Astrocyte of the spinal cord (primary cell): ENCODE results near the gene MYO3A.

ENCODE experiments used
- DNase-seq: peaks from one replicate; pipeline ENCODE4 v3.0.0; 2011; ENCODE audit warnings: low read depth, low spot score
- H3K4me3 ChIP-seq: 2 replicates; pipeline ENCODE4 v1.5.1; 2011; ENCODE audit warnings: low read depth, mild to moderate bottlenecking, low read length, moderate library complexity
- in situ Hi-C: cut with HindIII; loops from 2 replicates; pipeline ENCODE4 v1.10.0; 2017; ENCODE audit warnings: low sequenced_read_pairs
- TF ChIP-seq, protein P1 (sequence below): IDR thresholded peaks from 2 replicates; pipeline ENCODE4 v1.5.1; 2012; ENCODE audit warnings: low read depth, mild to moderate bottlenecking, low read length, inconsistent platforms

Gene MYO3A

DNA sequence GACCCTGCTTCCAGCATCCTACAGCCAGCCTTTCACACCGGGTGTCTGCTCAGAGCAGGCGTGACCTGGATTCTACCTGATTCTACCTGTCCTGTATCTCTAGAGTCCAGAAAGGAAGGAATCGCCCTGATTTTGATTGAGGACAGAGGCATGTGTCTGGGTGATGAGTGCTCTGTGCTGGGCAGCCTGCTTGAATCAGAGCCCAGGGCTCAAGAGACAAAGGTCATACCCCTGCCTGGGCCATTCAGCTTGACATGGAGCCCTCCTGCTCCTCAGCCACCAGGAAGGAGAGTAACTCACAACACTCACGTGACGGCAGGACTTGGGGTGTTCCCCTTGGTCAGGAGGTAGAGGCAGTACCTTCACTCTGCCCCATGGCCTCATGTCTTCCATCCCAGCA is 293.8 kb downstream of the MYO3A start:
- TF ChIP-seq, protein P1, sequence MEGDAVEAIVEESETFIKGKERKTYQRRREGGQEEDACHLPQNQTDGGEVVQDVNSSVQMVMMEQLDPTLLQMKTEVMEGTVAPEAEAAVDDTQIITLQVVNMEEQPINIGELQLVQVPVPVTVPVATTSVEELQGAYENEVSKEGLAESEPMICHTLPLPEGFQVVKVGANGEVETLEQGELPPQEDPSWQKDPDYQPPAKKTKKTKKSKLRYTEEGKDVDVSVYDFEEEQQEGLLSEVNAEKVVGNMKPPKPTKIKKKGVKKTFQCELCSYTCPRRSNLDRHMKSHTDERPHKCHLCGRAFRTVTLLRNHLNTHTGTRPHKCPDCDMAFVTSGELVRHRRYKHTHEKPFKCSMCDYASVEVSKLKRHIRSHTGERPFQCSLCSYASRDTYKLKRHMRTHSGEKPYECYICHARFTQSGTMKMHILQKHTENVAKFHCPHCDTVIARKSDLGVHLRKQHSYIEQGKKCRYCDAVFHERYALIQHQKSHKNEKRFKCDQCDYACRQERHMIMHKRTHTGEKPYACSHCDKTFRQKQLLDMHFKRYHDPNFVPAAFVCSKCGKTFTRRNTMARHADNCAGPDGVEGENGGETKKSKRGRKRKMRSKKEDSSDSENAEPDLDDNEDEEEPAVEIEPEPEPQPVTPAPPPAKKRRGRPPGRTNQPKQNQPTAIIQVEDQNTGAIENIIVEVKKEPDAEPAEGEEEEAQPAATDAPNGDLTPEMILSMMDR: no peak
- in situ Hi-C loops: no loop called here
- H3K4me3 ChIP-seq: no peak overlapping the region
- no peak for DNase-seq

DNA sequence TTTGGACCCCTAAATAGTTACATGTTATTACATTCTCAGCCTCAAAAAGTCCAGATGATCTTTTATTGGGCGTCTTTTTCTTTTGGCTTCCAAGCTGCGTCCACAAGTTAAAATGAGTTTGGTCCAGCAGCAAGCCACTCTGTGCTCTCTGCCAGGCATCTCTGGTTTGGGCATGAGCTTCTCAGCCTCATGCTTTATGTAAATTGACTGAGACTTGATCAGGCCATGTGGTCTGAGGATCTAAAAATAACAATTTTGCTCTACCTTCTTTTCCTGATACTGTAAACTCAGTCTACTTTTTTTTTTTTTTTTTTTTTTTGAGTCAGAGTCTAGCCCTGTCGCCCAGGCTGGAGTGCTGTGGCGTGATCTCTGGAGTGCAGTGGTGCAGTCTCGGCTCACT is 298.1 kb downstream of the MYO3A start:
- DNase-seq: no peak
- in situ Hi-C loops: no loop called here
- TF ChIP-seq, protein P1: no peak
- no peak overlapping the region for H3K4me3 ChIP-seq

DNA sequence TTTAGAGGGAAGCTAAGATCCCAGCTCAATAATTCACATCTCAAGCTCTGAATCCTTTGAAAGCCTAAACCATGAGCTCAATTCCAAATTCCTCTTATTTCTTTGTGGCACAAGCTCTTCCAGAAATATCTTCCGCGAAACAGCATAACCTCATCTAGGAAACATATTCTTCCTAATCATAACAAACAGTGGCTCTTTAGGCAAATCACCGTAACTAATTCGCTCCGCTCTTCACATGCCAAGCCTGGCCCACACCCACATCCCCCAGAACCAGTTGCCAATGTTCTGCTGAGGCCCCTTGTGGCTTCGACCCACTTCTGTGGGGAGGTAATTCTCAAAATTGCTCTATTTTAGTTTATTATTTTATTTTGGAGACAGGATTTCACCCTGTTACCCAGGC is 301.7 kb downstream of the MYO3A start:
- DNase-seq: no peak
- H3K4me3 ChIP-seq: no peak overlapping the region
- in situ Hi-C loops: no loop called here
- TF ChIP-seq, protein P1: no peak

DNA sequence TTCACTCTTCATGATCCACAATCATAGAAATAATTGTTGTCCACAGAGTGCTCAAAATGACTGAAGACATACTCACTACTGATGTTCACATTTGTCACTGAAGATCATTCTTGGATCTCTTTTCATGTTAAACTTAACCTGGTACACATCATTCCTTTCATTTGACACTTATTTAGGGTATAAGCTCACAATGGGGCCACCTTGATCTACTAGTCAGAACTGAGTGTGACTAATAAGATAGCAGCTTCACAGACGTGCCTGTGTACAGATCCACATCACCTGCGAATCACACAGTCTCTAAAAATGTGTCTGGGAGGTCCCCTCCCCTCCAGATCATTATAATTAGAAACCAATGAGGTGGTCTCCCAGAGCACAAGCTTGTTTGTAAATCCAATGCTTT is 304.3 kb downstream of the MYO3A start:
- no peak for DNase-seq
- in situ Hi-C loops: no loop called here

DNA sequence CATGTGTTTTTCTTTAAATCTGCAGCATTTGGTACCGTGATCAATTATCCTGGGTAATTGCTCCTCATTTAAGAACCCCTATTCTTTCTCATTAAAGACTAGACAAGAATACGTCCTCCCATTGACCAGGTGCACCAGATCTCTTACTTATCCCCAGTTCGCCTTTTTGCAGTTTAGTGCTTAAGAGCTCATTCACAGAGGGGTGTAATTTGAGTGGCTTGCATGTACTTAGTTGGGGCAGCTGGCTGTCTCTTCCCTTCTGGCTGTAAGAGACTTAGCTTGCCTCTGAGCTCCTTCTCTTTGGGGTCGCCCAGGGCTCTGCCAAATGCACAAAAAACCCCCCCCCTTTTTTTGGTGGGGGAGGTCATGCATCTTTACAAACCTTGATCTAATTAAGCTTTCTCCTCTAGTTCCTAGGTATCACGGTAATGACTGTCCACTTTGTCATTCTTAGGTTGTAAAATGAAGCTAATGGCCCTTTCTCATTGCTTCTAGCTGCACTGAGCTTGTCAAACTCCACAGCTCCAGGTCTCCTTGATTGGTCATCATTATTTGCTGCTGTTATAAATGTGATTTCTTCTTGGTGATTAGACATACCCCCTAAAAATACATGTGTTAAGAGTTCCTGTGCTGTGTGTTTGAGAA is 308.8 kb downstream of the MYO3A start:
- DNase-seq: no peak
- in situ Hi-C loops: no loop called here
- no peak overlapping the region for H3K4me3 ChIP-seq
- TF ChIP-seq, protein P1: no peak

More for the DNA sequence above, 304.3 kb downstream of the MYO3A start:
- TF ChIP-seq, protein P1: no peak
- no peak overlapping the region for H3K4me3 ChIP-seq

DNA sequence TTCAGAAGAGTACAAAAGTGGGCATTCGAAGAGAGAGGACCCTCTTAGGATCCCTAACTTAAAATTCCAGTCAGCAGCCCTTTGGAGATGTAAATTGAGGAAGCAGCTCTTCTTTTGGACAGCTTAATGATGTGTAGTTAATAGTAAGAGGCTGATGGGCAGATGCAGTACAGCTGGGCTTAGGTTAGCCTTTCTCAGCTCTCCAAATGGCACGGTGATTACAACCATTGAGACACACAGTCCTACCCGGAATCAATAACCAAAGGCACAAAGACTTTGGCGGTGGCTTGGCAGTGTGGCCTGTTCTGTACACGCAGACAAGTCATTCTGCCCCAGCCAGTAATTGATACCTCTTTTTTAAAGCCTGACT is 309.3 kb downstream of the MYO3A start:
- in situ Hi-C loops: no loop called here
- TF ChIP-seq, protein P1: no peak
- DNase-seq: no peak
- H3K4me3 ChIP-seq: no peak overlapping the region

DNA sequence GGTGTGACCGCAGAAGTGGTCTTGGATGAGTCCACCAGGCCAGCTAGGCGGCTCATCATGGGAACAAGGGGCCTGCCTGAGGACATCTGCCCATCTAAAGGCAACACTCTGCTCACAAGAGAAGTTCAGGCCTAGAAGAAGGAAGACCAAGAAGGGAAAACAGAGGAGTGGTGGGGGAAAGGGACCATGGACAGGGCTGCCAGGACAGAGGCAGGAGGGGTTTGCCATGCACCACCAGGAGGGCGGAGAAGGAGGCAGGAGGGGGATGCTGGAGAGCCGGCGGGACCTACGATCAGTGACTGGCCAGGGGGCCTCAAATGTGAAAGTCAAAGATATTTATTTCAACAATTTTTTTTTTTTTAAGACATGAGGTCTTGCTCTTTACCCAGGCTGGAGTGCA is 315.7 kb downstream of the MYO3A start:
- in situ Hi-C loops: no loop called here
- H3K4me3 ChIP-seq: no peak overlapping the region
- TF ChIP-seq, protein P1: no peak
- no peak for DNase-seq
